NCI-H524 treated with DMSO at 0.1 percent for 48 hours (cell line): Measurements from ENCODE around the gene VWC2L.
A peak's percentile ranks its signal among the peaks of the same experiment; 100 is the strongest.

Experiments used
- DNase-seq: peaks from one replicate; lab custom pipeline; 2025; lab: John Stamatoyannopoulos, UW

Gene VWC2L

GRCh38 chr2:214593727-214594126 lies 182.9 kb downstream of the VWC2L start:
- no peak for DNase-seq

- DNase-seq, result no peak
Measured at GRCh38 chr2:214601852-214602633, 191.2 kb downstream of the VWC2L start.

DNA sequence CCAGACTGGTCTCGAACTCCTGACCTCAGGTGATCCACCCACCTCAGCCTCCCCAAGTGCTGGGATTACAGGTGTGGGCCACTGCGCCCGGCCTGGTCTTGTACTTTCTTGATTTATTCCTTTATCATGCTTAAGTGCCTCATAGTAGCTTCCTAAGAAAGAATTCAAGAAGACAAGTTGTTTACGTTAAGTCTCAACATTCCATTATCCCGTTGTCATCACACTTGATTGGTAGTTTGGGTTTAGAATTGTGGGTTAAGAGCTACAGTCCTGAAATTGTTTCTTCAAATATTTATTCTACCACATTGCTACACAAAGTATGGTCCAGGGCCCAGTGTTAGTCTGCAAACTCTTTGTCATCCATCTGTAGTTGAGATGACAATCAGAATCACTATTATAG lies 194.0 kb downstream of the VWC2L start:
- DNase-seq, result no peak

DNA sequence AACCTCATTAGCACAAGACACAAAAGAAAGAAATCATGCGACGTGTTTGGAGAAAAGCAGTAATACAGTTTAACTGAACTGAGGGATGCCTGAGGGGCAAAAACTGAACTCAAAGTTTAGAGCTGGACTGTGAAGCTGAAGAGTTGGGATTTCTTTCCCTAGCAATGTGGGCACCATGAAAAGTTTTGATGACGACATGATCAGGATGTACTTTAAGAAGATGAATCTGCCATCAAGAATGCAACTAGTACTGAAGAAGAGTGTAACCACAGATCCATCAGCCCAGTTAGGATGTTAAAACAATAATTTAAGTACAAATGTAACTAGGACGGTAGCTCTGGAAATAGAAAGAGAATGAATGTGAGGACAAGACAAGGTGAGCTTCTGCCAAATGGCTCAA lies 196.2 kb downstream of the VWC2L start:
- no peak for DNase-seq

GRCh38 chr2:214611015-214611414 lies 200.2 kb downstream of the VWC2L start:
- DNase-seq, result no peak

GRCh38 chr2:214624166-214624760 lies 213.4 kb downstream of the VWC2L start:
- no peak for DNase-seq

GRCh38 chr2:214628091-214628490 lies 217.2 kb downstream of the VWC2L start:
- DNase-seq, result peak; percentile 44
